Gastrocnemius medialis (tissue), 4 donors: ENCODE measurements around the gene ALPL.

Experiments used
- POLR2A ChIP-seq, 2 donors: fragments of 450-650 bp; IDR thresholded peaks; one replicate each; pipeline ENCODE4 v1.6.1; 2017; ENCODE audit warnings: antibody characterized with exemption in 2 of 2, mild to moderate bottlenecking in 2 of 2, moderate library complexity in 2 of 2
- TF ChIP-seq, protein P1 (sequence below), 5 experiments: fragments of 450-650 bp in 3 of 5; fragments of 200-600 bp in 2 of 5; sonication (generic) in 2 of 5; IDR thresholded peaks in 4 of 5; conservative IDR thresholded peaks in 1 of 5; 1 replicate in 4 of 5; 2 replicates in 1 of 5; pipeline ENCODE4 v1.5.1; 2016 to 2019; ENCODE audit warnings: antibody characterized with exemption in 5 of 5, mild to moderate bottlenecking in 3 of 5, moderate library complexity in 3 of 5

DNA sequence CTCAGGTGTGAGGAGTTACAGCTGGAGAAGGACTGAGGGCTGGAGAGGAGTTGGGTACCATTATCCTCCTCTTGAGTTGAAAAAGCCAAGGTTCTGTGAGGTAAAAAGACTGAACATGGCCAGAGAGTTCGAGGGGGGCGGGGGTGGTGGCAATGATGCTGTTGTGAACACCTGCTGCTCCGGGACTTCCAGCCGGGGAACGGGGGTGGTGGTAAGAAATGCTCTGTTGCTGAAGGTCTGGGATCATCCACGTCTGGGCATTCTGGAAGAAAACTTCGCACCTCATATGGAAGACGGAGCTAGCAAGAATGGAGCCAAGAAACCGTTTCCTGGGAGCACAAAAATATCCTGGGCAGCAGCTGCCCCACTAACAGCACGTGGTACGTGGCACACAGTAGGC is 20.1 kb upstream of the ALPL start:
- TF ChIP-seq, protein P1, sequence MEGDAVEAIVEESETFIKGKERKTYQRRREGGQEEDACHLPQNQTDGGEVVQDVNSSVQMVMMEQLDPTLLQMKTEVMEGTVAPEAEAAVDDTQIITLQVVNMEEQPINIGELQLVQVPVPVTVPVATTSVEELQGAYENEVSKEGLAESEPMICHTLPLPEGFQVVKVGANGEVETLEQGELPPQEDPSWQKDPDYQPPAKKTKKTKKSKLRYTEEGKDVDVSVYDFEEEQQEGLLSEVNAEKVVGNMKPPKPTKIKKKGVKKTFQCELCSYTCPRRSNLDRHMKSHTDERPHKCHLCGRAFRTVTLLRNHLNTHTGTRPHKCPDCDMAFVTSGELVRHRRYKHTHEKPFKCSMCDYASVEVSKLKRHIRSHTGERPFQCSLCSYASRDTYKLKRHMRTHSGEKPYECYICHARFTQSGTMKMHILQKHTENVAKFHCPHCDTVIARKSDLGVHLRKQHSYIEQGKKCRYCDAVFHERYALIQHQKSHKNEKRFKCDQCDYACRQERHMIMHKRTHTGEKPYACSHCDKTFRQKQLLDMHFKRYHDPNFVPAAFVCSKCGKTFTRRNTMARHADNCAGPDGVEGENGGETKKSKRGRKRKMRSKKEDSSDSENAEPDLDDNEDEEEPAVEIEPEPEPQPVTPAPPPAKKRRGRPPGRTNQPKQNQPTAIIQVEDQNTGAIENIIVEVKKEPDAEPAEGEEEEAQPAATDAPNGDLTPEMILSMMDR (IDR thresholded peaks at IDR 0.05 in 4 of 5, conservative IDR thresholded peaks at IDR 0.05 in 1 of 5): no peak
- no peak for TF ChIP-seq POLR2A (IDR thresholded peaks at IDR 0.05)
